ENCODE measurements around the gene SLC8A1.
A peak's percentile ranks its signal among the peaks of the same experiment; 100 is the strongest.

SLC8A1 gene

DNA sequence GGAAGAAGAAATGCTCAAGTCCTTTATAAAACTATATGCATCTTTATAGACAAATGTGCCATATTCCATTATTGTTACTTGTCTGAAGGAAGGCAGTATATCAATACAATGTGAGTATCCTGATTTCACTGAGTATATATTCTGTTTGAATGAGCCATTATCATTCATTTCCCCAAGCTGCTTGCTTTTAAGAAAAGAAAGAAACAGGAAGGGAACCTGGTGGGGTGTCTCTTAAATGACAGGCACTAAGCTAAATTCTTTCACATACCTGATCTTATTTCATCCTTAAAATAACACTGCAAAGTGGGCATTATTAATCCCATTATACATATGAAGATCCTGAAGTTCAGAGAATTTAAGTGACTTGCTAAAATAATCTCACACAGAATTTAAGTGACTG, 307.9 kb downstream of the SLC8A1 start:
- Histone ChIP-seq H3K9ac (ENCODE audit: low read length) (no peak overlapping the region), H3K36me3 (ENCODE audit: control insufficient read depth in 1 of 2, insufficient read depth in 2 of 2, low read length in 2 of 2) (peaks cover 0 to 4% of the 10 kb centered on the region in 2 experiments), H3K79me2 (ENCODE audit: control insufficient read depth, insufficient read depth, low read length, poor library complexity) (no peaks in the 10 kb centered on the region), H4K8ac (ENCODE audit: low read depth, low read length) (no peak overlapping the region), H2AK5ac (ENCODE audit: low read length) (no peak overlapping the region), H2BK120ac (ENCODE audit: insufficient read depth, low read length, poor library complexity) (no peak overlapping the region), H2BK12ac (ENCODE audit: low read length) (no peak overlapping the region), H3K4me2 (ENCODE audit: low read length) (no peak overlapping the region), H3K14ac (ENCODE audit: low read length) (no peak overlapping the region), H4K12ac (ENCODE audit: low read depth, low read length) (no peak overlapping the region), H3K18ac (ENCODE audit: low read length) (no peak overlapping the region), H3K9me3 (ENCODE audit: insufficient read depth, low read depth, low read length) (no peaks in the 10 kb centered on the region), H3K4ac (ENCODE audit: low read depth, low read length) (no peak overlapping the region), H3K23ac (ENCODE audit: low read length) (no peak overlapping the region), H3K27me3 (ENCODE audit: insufficient read depth, low read length) (no peaks in the 10 kb centered on the region), H2AFZ (ENCODE audit: insufficient read depth, low read length, poor library complexity) (no peak overlapping the region), H4K91ac (ENCODE audit: low read depth, low read length) (no peak overlapping the region), H3K4me1 (ENCODE audit: control insufficient read depth in 1 of 2, insufficient read depth in 2 of 2, low read length in 2 of 2) (no peaks in the 10 kb centered on the region), H3K79me1 (ENCODE audit: low read length) (peaks cover 2% of the 10 kb centered on the region), H3K4me3 (ENCODE audit: low read depth, low read length) (no peak overlapping the region), H2BK5ac (ENCODE audit: low read depth, low read length, poor library complexity) (no peak overlapping the region), H3K27ac (ENCODE audit: low read depth, low read length) (no peak overlapping the region)
- DNase-seq: no peak

DNA sequence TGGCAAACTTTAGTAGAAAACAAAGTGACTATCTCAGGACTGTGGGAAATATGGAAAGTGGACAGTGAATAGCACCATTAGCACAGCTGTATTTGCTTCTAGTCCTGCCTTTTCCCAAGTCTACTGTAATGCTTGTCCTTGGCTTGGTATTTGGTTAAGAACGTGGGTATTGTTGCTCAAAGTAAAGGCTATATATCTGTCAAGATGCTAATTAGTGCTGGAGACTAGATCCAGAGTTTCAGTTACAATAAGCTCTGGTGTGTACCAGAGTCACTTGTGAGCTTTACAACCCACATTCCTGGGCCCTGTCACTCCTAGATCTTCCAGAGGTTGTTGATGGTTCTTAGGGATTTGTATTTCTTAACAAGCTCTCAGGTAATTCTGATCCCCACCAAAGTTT, 313.6 kb downstream of the SLC8A1 start:
- Histone ChIP-seq H3K4me2 (ENCODE audit: low read length) (no peak overlapping the region), H3K18ac (ENCODE audit: low read length) (no peak overlapping the region), H3K79me2 (ENCODE audit: control insufficient read depth, insufficient read depth, low read length, poor library complexity) (no peaks in the 10 kb centered on the region), H2AK5ac (ENCODE audit: low read length) (no peak overlapping the region), H2BK12ac (ENCODE audit: low read length) (no peak overlapping the region), H3K23ac (ENCODE audit: low read length) (no peak overlapping the region), H3K14ac (ENCODE audit: low read length) (no peak overlapping the region), H3K27ac (ENCODE audit: low read depth, low read length) (no peak overlapping the region), H2AFZ (ENCODE audit: insufficient read depth, low read length, poor library complexity) (no peak overlapping the region), H3K9me3 (ENCODE audit: insufficient read depth, low read depth, low read length) (no peaks in the 10 kb centered on the region), H3K4me1 (ENCODE audit: control insufficient read depth in 1 of 2, insufficient read depth in 2 of 2, low read length in 2 of 2) (no peaks in the 10 kb centered on the region), H3K4me3 (ENCODE audit: low read depth, low read length) (no peak overlapping the region), H3K79me1 (ENCODE audit: low read length) (peaks cover 5% of the 10 kb centered on the region), H4K91ac (ENCODE audit: low read depth, low read length) (no peak overlapping the region), H4K8ac (ENCODE audit: low read depth, low read length) (no peak overlapping the region), H2BK120ac (ENCODE audit: insufficient read depth, low read length, poor library complexity) (no peak overlapping the region), H3K4ac (ENCODE audit: low read depth, low read length) (no peak overlapping the region), H3K9ac (ENCODE audit: low read length) (no peak overlapping the region), H3K27me3 (ENCODE audit: insufficient read depth, low read length) (no peaks in the 10 kb centered on the region), H3K36me3 (ENCODE audit: control insufficient read depth in 1 of 2, insufficient read depth in 2 of 2, low read length in 2 of 2) (peaks cover 0 to 2% of the 10 kb centered on the region in 2 experiments), H4K12ac (ENCODE audit: low read depth, low read length) (no peak overlapping the region), H2BK5ac (ENCODE audit: low read depth, low read length, poor library complexity) (no peak overlapping the region)
- no CpG with 5 or more reads among the region's 1 CpG for WGBS (ENCODE audit: extremely low coverage, insufficient coverage, insufficient read length)
- no peak for DNase-seq

DNA sequence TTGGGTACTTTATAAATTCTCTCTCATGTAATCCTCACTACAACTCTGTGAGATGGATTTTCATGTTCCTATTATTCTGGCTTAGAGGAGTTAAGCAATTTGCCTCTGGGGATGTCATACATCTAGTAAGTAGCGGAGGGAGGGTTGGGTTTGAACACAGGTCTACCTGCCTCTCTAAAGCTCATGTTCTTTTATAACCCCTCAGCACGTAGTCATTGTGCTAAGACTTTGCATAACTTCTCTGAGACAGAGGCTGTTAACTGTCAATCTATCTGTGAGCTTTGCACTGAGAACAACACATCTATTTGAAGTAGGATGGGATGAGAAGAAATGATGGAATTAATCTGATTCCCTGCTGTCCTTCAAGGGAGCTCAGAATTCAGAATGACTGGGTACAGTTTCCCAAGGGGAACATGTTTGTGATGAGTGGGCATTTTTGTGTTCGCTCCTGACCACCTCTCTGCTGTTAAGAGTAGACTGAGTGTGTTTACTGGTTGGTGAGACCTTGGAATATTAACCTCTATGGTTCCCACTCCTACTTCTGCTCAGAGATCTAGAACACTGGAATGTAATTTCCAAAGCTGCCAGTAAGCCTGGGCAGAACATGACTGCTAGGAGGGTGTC, 320.7 kb downstream of the SLC8A1 start:
- no peak overlapping the region for H2AFZ ChIP-seq (ENCODE audit: insufficient read depth, low read length, poor library complexity)
- DNase-seq: no peak
- no peaks in the 10 kb centered on the region for H3K79me2 ChIP-seq (ENCODE audit: control insufficient read depth, insufficient read depth, low read length, poor library complexity)
- no peak overlapping the region for H3K4me2 ChIP-seq (ENCODE audit: low read length)
- H3K4ac ChIP-seq (ENCODE audit: low read depth, low read length): no peak overlapping the region
- H3K9ac ChIP-seq (ENCODE audit: low read length): no peak overlapping the region
- H4K12ac ChIP-seq (ENCODE audit: low read depth, low read length): no peak overlapping the region
- H2BK12ac ChIP-seq (ENCODE audit: low read length): peak overlapping the region; percentile 88
- no CpG with 5 or more reads among the region's 3 CpGs for WGBS (ENCODE audit: extremely low coverage, insufficient coverage, insufficient read length)
- H3K4me1 ChIP-seq (ENCODE audit: control insufficient read depth in 1 of 2, insufficient read depth in 2 of 2, low read length in 2 of 2): peaks cover 4 to 6% of the 10 kb centered on the region in 2 experiments
- H4K91ac ChIP-seq (ENCODE audit: low read depth, low read length): peak overlapping the region; percentile 83
- H3K18ac ChIP-seq (ENCODE audit: low read length): no peak overlapping the region
- peak overlapping the region; percentile 13 for H4K8ac ChIP-seq (ENCODE audit: low read depth, low read length)
- H3K27me3 ChIP-seq (ENCODE audit: insufficient read depth, low read length): no peaks in the 10 kb centered on the region
- H3K79me1 ChIP-seq (ENCODE audit: low read length): peaks cover 13% of the 10 kb centered on the region
- H2BK5ac ChIP-seq (ENCODE audit: low read depth, low read length, poor library complexity): peak overlapping the region; percentile 66
- H3K14ac ChIP-seq (ENCODE audit: low read length): peak overlapping the region; percentile 77
- H3K9me3 ChIP-seq (ENCODE audit: insufficient read depth, low read depth, low read length): no peaks in the 10 kb centered on the region
- peak overlapping the region; percentile 75 for H2BK120ac ChIP-seq (ENCODE audit: insufficient read depth, low read length, poor library complexity)
- H3K4me3 ChIP-seq (ENCODE audit: low read depth, low read length): no peak overlapping the region
- no peak overlapping the region for H3K23ac ChIP-seq (ENCODE audit: low read length)
- peak overlapping the region; percentile 85 for H3K27ac ChIP-seq (ENCODE audit: low read depth, low read length)
- H2AK5ac ChIP-seq (ENCODE audit: low read length): peak overlapping the region; percentile 82
- H3K36me3 ChIP-seq (ENCODE audit: control insufficient read depth in 1 of 2, insufficient read depth in 2 of 2, low read length in 2 of 2): no peaks in the 10 kb centered on the region

DNA sequence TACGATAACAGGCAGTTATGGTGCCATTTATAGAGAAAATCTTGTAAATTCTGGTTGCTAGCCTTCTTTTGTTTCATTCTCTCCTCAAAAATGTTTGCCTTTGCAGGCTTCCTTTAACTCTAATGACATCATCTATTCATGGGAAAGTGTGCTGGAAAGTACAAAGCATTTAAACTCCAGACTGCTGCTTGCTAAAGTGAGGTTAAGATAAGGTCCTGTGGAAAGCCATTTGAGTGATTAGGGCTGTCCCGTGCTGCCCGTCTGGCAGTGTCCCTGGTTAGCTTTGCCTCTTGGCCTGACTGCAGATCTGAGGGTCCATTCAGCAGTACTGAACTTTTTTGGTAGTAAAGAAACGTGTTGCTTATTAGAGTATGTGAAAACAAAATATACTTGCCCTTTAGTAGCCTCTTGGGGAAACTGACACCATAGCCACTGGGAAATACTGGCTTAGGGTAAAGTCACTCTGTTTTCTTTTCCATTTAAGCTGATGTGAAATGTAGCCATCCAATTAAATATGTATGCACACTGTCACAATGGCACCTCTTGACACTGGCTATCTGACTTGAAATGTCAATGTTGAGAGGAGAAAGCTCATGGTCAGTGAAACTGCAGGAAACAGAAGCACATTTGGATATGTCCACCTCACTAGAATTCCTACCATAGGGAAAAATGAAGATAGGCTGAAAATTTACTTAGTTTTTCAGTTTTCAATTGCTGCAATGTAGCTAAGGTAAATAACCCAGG, 321.5 kb downstream of the SLC8A1 start:
- H3K18ac ChIP-seq (ENCODE audit: low read length): no peak overlapping the region
- DNase-seq: no peak
- no peak overlapping the region for H3K4me3 ChIP-seq (ENCODE audit: low read depth, low read length)
- H3K27ac ChIP-seq (ENCODE audit: low read depth, low read length): peak overlapping the region; percentile 85
- WGBS (ENCODE audit: extremely low coverage, insufficient coverage, insufficient read length): no CpG with 5 or more reads among the region's 4 CpGs
- H4K8ac ChIP-seq (ENCODE audit: low read depth, low read length): no peak overlapping the region
- H2BK120ac ChIP-seq (ENCODE audit: insufficient read depth, low read length, poor library complexity): no peak overlapping the region
- no peak overlapping the region for H3K4ac ChIP-seq (ENCODE audit: low read depth, low read length)
- H4K12ac ChIP-seq (ENCODE audit: low read depth, low read length): no peak overlapping the region
- H3K79me1 ChIP-seq (ENCODE audit: low read length): peaks cover 13% of the 10 kb centered on the region
- H3K4me1 ChIP-seq (ENCODE audit: control insufficient read depth in 1 of 2, insufficient read depth in 2 of 2, low read length in 2 of 2): peaks cover 4 to 6% of the 10 kb centered on the region in 2 experiments
- H3K4me2 ChIP-seq (ENCODE audit: low read length): no peak overlapping the region
- no peak overlapping the region for H3K9ac ChIP-seq (ENCODE audit: low read length)
- H3K14ac ChIP-seq (ENCODE audit: low read length): no peak overlapping the region
- H3K27me3 ChIP-seq (ENCODE audit: insufficient read depth, low read length): no peaks in the 10 kb centered on the region
- no peaks in the 10 kb centered on the region for H3K79me2 ChIP-seq (ENCODE audit: control insufficient read depth, insufficient read depth, low read length, poor library complexity)
- no peak overlapping the region for H2AK5ac ChIP-seq (ENCODE audit: low read length)
- peaks cover 0 to 2% of the 10 kb centered on the region in 2 experiments for H3K36me3 ChIP-seq (ENCODE audit: control insufficient read depth in 1 of 2, insufficient read depth in 2 of 2, low read length in 2 of 2)
- no peak overlapping the region for H2BK12ac ChIP-seq (ENCODE audit: low read length)
- no peak overlapping the region for H2BK5ac ChIP-seq (ENCODE audit: low read depth, low read length, poor library complexity)
- no peak overlapping the region for H3K23ac ChIP-seq (ENCODE audit: low read length)
- no peak overlapping the region for H4K91ac ChIP-seq (ENCODE audit: low read depth, low read length)
- H3K9me3 ChIP-seq (ENCODE audit: insufficient read depth, low read depth, low read length): no peaks in the 10 kb centered on the region
- no peak overlapping the region for H2AFZ ChIP-seq (ENCODE audit: insufficient read depth, low read length, poor library complexity)
